Endothelial cell (in vitro differentiated cells): ENCODE results near the gene SSU72. TPM values are rescaled to one million over a fixed set of nuclear protein-coding genes. Genes with fewer than 3 reads are reported as not detected.
"Not testable (repeated sequence)": the region's sequence is repeated elsewhere in the genome, so short reads cannot be mapped to it uniquely, and the experiment has no call there.

Source experiments
- DNase-seq: peaks from one replicate; pipeline ENCODE4 v3.0.0; 2021; ENCODE audit warnings: low spot score
- H3K27ac Mint-ChIP-seq: one replicate; pipeline ENCODE4 v1.8.0; 2021; ENCODE audit warnings: mixed read lengths, inconsistent platforms; ENCODE audit not compliant: unreplicated experiment
- H3K27me3 Mint-ChIP-seq: one replicate; pipeline ENCODE4 v1.8.0; 2021; ENCODE audit warnings: mild to moderate bottlenecking, moderate library complexity, mixed read lengths, inconsistent platforms; ENCODE audit not compliant: unreplicated experiment
- H3K36me3 Mint-ChIP-seq: one replicate; pipeline ENCODE4 v1.8.0; 2021; ENCODE audit warnings: mild to moderate bottlenecking, low read depth, mixed read lengths, inconsistent platforms; ENCODE audit not compliant: unreplicated experiment
- H3K4me1 Mint-ChIP-seq: one replicate; pipeline ENCODE4 v1.8.0; 2021; ENCODE audit warnings: mild to moderate bottlenecking, mixed read lengths, inconsistent platforms; ENCODE audit not compliant: unreplicated experiment
- H3K4me3 Mint-ChIP-seq: one replicate; pipeline ENCODE4 v1.8.0; 2021; ENCODE audit warnings: mild to moderate bottlenecking, mixed read lengths, inconsistent platforms; ENCODE audit not compliant: unreplicated experiment
- H3K9me3 Mint-ChIP-seq: one replicate; pipeline ENCODE4 v1.8.0; 2021; ENCODE audit warnings: mixed read lengths, inconsistent platforms; ENCODE audit not compliant: unreplicated experiment
- CTCF ChIP-seq: fragments of 200-600 bp; sonication (generic); IDR thresholded peaks from one replicate; pipeline ENCODE4 v1.5.0; 2021; ENCODE audit warnings: antibody characterized with exemption; ENCODE audit not compliant: unreplicated experiment
- total RNA-seq: library from RNA; stranded (reverse); fragmentation: NEBNext Ultra II Directional; extraction: Animal tissue kit (Norgen Biotek cat#: 25700); gene quantifications from one replicate; pipeline ENCODE4 v1.2.1, GENCODE V29; 2021; ENCODE audit not compliant: unreplicated experiment

Gene SSU72
- total RNA-seq, 1 donor from 2014 or later: 114 TPM

GRCh38 chr1:1560178-1560577 lies 14.5 kb downstream of the SSU72 start:
- no peak for TF ChIP-seq CTCF
- H3K4me1 Mint-ChIP-seq: peaks cover 3% of the 10 kb centered on the region
- DNase-seq: no peak
- no peaks in the 10 kb centered on the region for H3K9me3 Mint-ChIP-seq
- no peak overlapping the region for H3K4me3 Mint-ChIP-seq
- peaks cover 3% of the 10 kb centered on the region for H3K27me3 Mint-ChIP-seq
- H3K36me3 Mint-ChIP-seq: peaks cover 24% of the 10 kb centered on the region
- peak overlapping the region; percentile 24 for H3K27ac Mint-ChIP-seq

- H3K4me3 Mint-ChIP-seq: peak overlapping the region; percentile 23
- peaks cover 14% of the 10 kb centered on the region for H3K36me3 Mint-ChIP-seq
These were observed 15.6 kb downstream of the SSU72 start for GRCh38 chr1:1559066-1559465.

GRCh38 chr1:1558591-1558990 lies 16.1 kb downstream of the SSU72 start:
- peaks cover 5% of the 10 kb centered on the region for H3K27me3 Mint-ChIP-seq
- no peak for TF ChIP-seq CTCF
- H3K4me1 Mint-ChIP-seq: no peaks in the 10 kb centered on the region
- peak overlapping the region; percentile 31 for H3K27ac Mint-ChIP-seq
- H3K4me3 Mint-ChIP-seq: peak overlapping the region; percentile 23
- H3K9me3 Mint-ChIP-seq: no peaks in the 10 kb centered on the region
- no peak for DNase-seq
- H3K36me3 Mint-ChIP-seq: peaks cover 9% of the 10 kb centered on the region

More at GRCh38 chr1:1559066-1559465, 15.6 kb downstream of the SSU72 start:
- no peaks in the 10 kb centered on the region for H3K4me1 Mint-ChIP-seq
- peak overlapping the region; percentile 31 for H3K27ac Mint-ChIP-seq
- H3K9me3 Mint-ChIP-seq: no peaks in the 10 kb centered on the region
- peaks cover 3% of the 10 kb centered on the region for H3K27me3 Mint-ChIP-seq
- DNase-seq: no peak
- TF ChIP-seq CTCF: no peak

- not testable (repeated sequence) for H3K36me3 Mint-ChIP-seq, H3K4me3 Mint-ChIP-seq, H3K4me1 Mint-ChIP-seq, H3K9me3 Mint-ChIP-seq, DNase-seq, H3K27me3 Mint-ChIP-seq, H3K27ac Mint-ChIP-seq
These were observed 17.0 kb downstream of the SSU72 start for GRCh38 chr1:1557688-1558087.

GRCh38 chr1:1556961-1557360 lies 17.7 kb downstream of the SSU72 start:
- H3K4me3 Mint-ChIP-seq, H3K27me3 Mint-ChIP-seq, DNase-seq, H3K4me1 Mint-ChIP-seq, H3K27ac Mint-ChIP-seq, H3K36me3 Mint-ChIP-seq, H3K9me3 Mint-ChIP-seq: not testable (repeated sequence)

- DNase-seq: no peak
- Mint-ChIP-seq H3K9me3 (no peaks in the 10 kb centered on the region), H3K27ac (no peak overlapping the region), H3K36me3 (peaks cover 9% of the 10 kb centered on the region), H3K4me3 (no peak overlapping the region), H3K27me3 (peaks cover 2% of the 10 kb centered on the region), H3K4me1 (no peaks in the 10 kb centered on the region)
- TF ChIP-seq CTCF: no peak
These were observed 18.2 kb downstream of the SSU72 start for GRCh38 chr1:1556505-1556904.
